Esophagus squamous epithelium (tissue), 5 donors: ENCODE measurements around the gene ELK3. TPM values are rescaled to one million over a fixed set of nuclear protein-coding genes. Genes with fewer than 3 reads are reported as not detected.

ENCODE experiments used
- DNase-seq: peaks from one replicate; lab custom pipeline; 2025; lab: John Stamatoyannopoulos, UW
- H3K27ac ChIP-seq, 4 donors: fragments of 200-600 bp; sonication (generic); one replicate each; pipeline ENCODE4 v1.5.1; 2016 to 2019; ENCODE audit warnings: mild to moderate bottlenecking in 1 of 4
- H3K27me3 ChIP-seq, 4 donors: fragments of 200-600 bp; sonication (generic); 1 replicate in 3 of 4; 2 replicates in 1 of 4; pipeline versions ENCODE4 v1.5.1 to v1.6.0; 2017 to 2021; ENCODE audit warnings: antibody characterized with exemption in 1 of 4
- H3K36me3 ChIP-seq, 3 donors: fragments of 200-600 bp; sonication (generic); one replicate each; pipeline ENCODE4 v1.5.1; 2016 to 2019
- H3K4me1 ChIP-seq, 3 donors: fragments of 200-600 bp; sonication (generic); one replicate each; pipeline ENCODE4 v1.5.1; 2017 to 2019
- H3K4me3 ChIP-seq, 4 donors: fragments of 200-600 bp; sonication (generic); 1 replicate in 3 of 4; 2 replicates in 1 of 4; pipeline ENCODE4 v1.5.1; 2016 to 2019; ENCODE audit warnings: mild to moderate bottlenecking in 2 of 4, moderate library complexity in 1 of 4
- H3K9me3 ChIP-seq, 3 donors: fragments of 200-600 bp; sonication (generic); one replicate each; pipeline ENCODE4 v1.5.1; 2016 to 2019
- CTCF ChIP-seq, 6 experiments: fragments of 450-650 bp in 4 of 6; fragments of 200-600 bp in 2 of 6; sonication (generic) in 2 of 6; IDR thresholded peaks; one replicate each; pipeline ENCODE4 v1.5.1; 2016 to 2019; ENCODE audit warnings: antibody characterized with exemption in 6 of 6, mild to moderate bottlenecking in 4 of 6, moderate library complexity in 4 of 6
- POLR2A ChIP-seq, 4 donors: fragments of 450-650 bp; IDR thresholded peaks; one replicate each; pipeline ENCODE4 v1.6.1; 2017; ENCODE audit warnings: antibody characterized with exemption in 4 of 4, mild to moderate bottlenecking in 4 of 4, moderate library complexity in 3 of 4
- WGBS, 2 donors: methylation state at CpG; one replicate each; pipeline ENCODE4 v1.1.5; 2018; 5-methylcytosine and 5-hydroxymethylcytosine counted together
- intact Hi-C: fragments of 100-400 bp; cut with DNase I; formaldehyde crosslinking; loops from one replicate; pipeline ENCODE4 v1.15.0; 2022
- total RNA-seq, 4 donors: library from RNA; depleted of rRNA; stranded (reverse); fragments of >200 nt; gene quantifications; one replicate each; pipeline ENCODE4 v1.1.0, GENCODE V29; 2016
- donor health status: DM: yes; HTN: yes; CAD: no.

ELK3 gene
- total RNA-seq, result 10 to 100 TPM; 24.8 to 44.0 (median 34.8) TPM

GRCh38 chr12:96193725-96194575 lies at the start of gene ELK3:
TSS of gene ELK3 (plus strand) at chr12:96194375.
- H3K27ac ChIP-seq, result peak within 1 kb of the TSS; percentile 90 to 97 (median 92)
- no peak for TF ChIP-seq CTCF (IDR thresholded peaks at IDR 0.05)
- peak in 2 of 4 donors; percentile 24 to 66 for TF ChIP-seq POLR2A (IDR thresholded peaks at IDR 0.05)
- no peaks in the 10 kb centered on the region for H3K27me3 ChIP-seq
- peaks cover 17 to 44% (median 27%) of the 10 kb centered on the region in 3 donors for H3K4me1 ChIP-seq
- intact Hi-C loops, result no loop called here
- H3K9me3 ChIP-seq, result no peaks in the 10 kb centered on the region
- no peaks in the 10 kb centered on the region for H3K36me3 ChIP-seq
- 4 to 8% methylated on average over 13 to 14 of the region's 75 CpGs for WGBS, 2 donors
- no peak for DNase-seq
- peak within 1 kb of the TSS; percentile 71 to 92 (median 86) for H3K4me3 ChIP-seq

- no peaks in the 10 kb centered on the region for H3K9me3 ChIP-seq
- TF ChIP-seq POLR2A (IDR thresholded peaks at IDR 0.05), result no peak
- no peak for TF ChIP-seq CTCF (IDR thresholded peaks at IDR 0.05)
These were observed 47.4 kb upstream of the ELK3 start for GRCh38 chr12:96146747-96147146.

GRCh38 chr12:96150442-96150841 lies 43.7 kb upstream of the ELK3 start:
- DNase-seq, result no peak
- Histone ChIP-seq H3K27ac (no peak overlapping the region), H3K27me3 (no peaks in the 10 kb centered on the region), H3K9me3 (no peaks in the 10 kb centered on the region), H3K4me3 (no peak overlapping the region), H3K4me1 (no peaks in the 10 kb centered on the region), H3K36me3 (no peaks in the 10 kb centered on the region)
- no peak for TF ChIP-seq CTCF (IDR thresholded peaks at IDR 0.05)
- intact Hi-C loops, result no loop called here
- WGBS, 2 donors, result 59 to 73% methylated on average over 5 of the region's 5 CpGs

More at GRCh38 chr12:96146747-96147146, 47.4 kb upstream of the ELK3 start:
- Histone ChIP-seq H3K4me1 (peaks cover 0 to 17% (median 0%) of the 10 kb centered on the region in 3 donors), H3K4me3 (no peak overlapping the region), H3K27ac (no peak overlapping the region), H3K27me3 (no peaks in the 10 kb centered on the region), H3K36me3 (no peaks in the 10 kb centered on the region)
- intact Hi-C loops, result no loop called here
- WGBS, 2 donors, result 65 to 90% methylated on average over 2 of the region's 2 CpGs
- DNase-seq, result no peak

GRCh38 chr12:96152164-96152563 lies 42.0 kb upstream of the ELK3 start:
- Histone ChIP-seq H3K4me1 (peaks cover 0 to 3% (median 0%) of the 10 kb centered on the region in 3 donors), H3K36me3 (no peaks in the 10 kb centered on the region), H3K27me3 (no peaks in the 10 kb centered on the region), H3K27ac (no peak overlapping the region), H3K4me3 (no peak overlapping the region), H3K9me3 (no peaks in the 10 kb centered on the region)
- intact Hi-C loops, result no loop called here
- DNase-seq, result no peak
- WGBS, 2 donors, result 86 to 94% methylated on average over 11 of the region's 11 CpGs
- TF ChIP-seq CTCF (IDR thresholded peaks at IDR 0.05) (no peak), POLR2A (IDR thresholded peaks at IDR 0.05) (no peak)

GRCh38 chr12:96153131-96153725 lies 40.9 kb upstream of the ELK3 start:
- Histone ChIP-seq H3K27me3 (no peaks in the 10 kb centered on the region), H3K4me1 (peaks cover 0 to 10% (median 0%) of the 10 kb centered on the region in 3 donors), H3K9me3 (no peaks in the 10 kb centered on the region), H3K27ac (no peak overlapping the region), H3K4me3 (no peak overlapping the region), H3K36me3 (no peaks in the 10 kb centered on the region)
- no peak for TF ChIP-seq POLR2A (IDR thresholded peaks at IDR 0.05)
- TF ChIP-seq CTCF (IDR thresholded peaks at IDR 0.05), result no peak
- DNase-seq, result no peak
- 86 to 92% methylated on average over 19 of the region's 19 CpGs for WGBS, 2 donors
- intact Hi-C loops, result no loop called here
